NCI-H128 (cell line): ENCODE results near the gene CHP1.
A peak's percentile ranks its signal among the peaks of the same experiment; 100 is the strongest.
"Not testable (repeated sequence)": the region's sequence is repeated elsewhere in the genome, so short reads cannot be mapped to it uniquely, and the experiment has no call there.

Experiments
- DNase-seq: peaks from one replicate; lab custom pipeline; 2025; ENCODE audit not compliant: unreplicated experiment; lab: John Stamatoyannopoulos, UW

The CHP1 gene

GRCh38 chr15:41230650-41231421 lies at the start of gene CHP1, which contains the start of gene EXD1:
CHP1 (plus strand) TSS chr15:41231268; CDS start chr15:41231383, 115 bp downstream.
EXD1 (minus strand) TSS chr15:41230757; CDS start chr15:41226575, 4,182 bp downstream.
- DNase-seq, result peak; percentile 57

GRCh38 chr15:41182266-41182665 lies 48.8 kb upstream of the CHP1 start:
- DNase-seq, result no peak

GRCh38 chr15:41183581-41183980 lies 47.5 kb upstream of the CHP1 start:
- no peak for DNase-seq

- no peak for DNase-seq
These were observed 36.6 kb upstream of the CHP1 start for GRCh38 chr15:41194444-41194843.

- DNase-seq, result no peak
These were observed 31.6 kb upstream of the CHP1 start for GRCh38 chr15:41199470-41199869.

- no peak for DNase-seq
These were observed 27.7 kb upstream of the CHP1 start for GRCh38 chr15:41203395-41203794.

- no peak for DNase-seq
These were observed 25.8 kb upstream of the CHP1 start for GRCh38 chr15:41205315-41205714.

GRCh38 chr15:41207687-41208448 lies 23.2 kb upstream of the CHP1 start:
- no peak for DNase-seq

GRCh38 chr15:41215708-41216107 lies 15.4 kb upstream of the CHP1 start:
- no peak for DNase-seq

GRCh38 chr15:41218851-41219250 lies 12.2 kb upstream of the CHP1 start:
- DNase-seq, result no peak

- no peak for DNase-seq
These were observed 11.7 kb upstream of the CHP1 start for GRCh38 chr15:41219381-41219780.

GRCh38 chr15:41230345-41230649 lies 771 bp upstream of the CHP1 start:
- no peak for DNase-seq

GRCh38 chr15:41231422-41232226 lies 556 bp downstream of the CHP1 start:
- no peak for DNase-seq

- DNase-seq, result no peak
These were observed 2.3 kb downstream of the CHP1 start for GRCh38 chr15:41233367-41233771.

- not testable (repeated sequence) for DNase-seq
These were observed 4.2 kb downstream of the CHP1 start for GRCh38 chr15:41235228-41235627.

GRCh38 chr15:41235929-41236328 lies 4.9 kb downstream of the CHP1 start:
- DNase-seq, result no peak

- DNase-seq, result no peak
These were observed 7.0 kb downstream of the CHP1 start for GRCh38 chr15:41238100-41238499.

GRCh38 chr15:41241221-41241964 lies 10.3 kb downstream of the CHP1 start:
- peak; percentile 63 for DNase-seq

- not testable (repeated sequence) for DNase-seq
These were observed 19.7 kb downstream of the CHP1 start for GRCh38 chr15:41250745-41251144.

- DNase-seq, result no peak
These were observed 20.3 kb downstream of the CHP1 start for GRCh38 chr15:41251411-41251810.

GRCh38 chr15:41254560-41254959 lies 23.5 kb downstream of the CHP1 start:
- DNase-seq, result no peak
